HS-27A (cell line): ENCODE data around the gene ASIC4.

Source experiments
- DNase-seq: peaks from one replicate; pipeline ENCODE4 v3.0.0-alpha.2; 2012; ENCODE audit warnings: low read depth, missing footprints

The ASIC4 gene

GRCh38 chr2:219567791-219568361, 53.6 kb downstream of the ASIC4 start:
- no peak for DNase-seq

- no peak for DNase-seq
These were observed 54.8 kb downstream of the ASIC4 start for GRCh38 chr2:219569041-219569440.

GRCh38 chr2:219569635-219570034, 55.4 kb downstream of the ASIC4 start:
- DNase-seq = no peak

- no peak for DNase-seq
These were observed 56.1 kb downstream of the ASIC4 start for GRCh38 chr2:219570194-219570923.

GRCh38 chr2:219570924-219571310, 56.6 kb downstream of the ASIC4 start:
- DNase-seq = no peak

- DNase-seq = no peak
These were observed 57.3 kb downstream of the ASIC4 start, which contains the start of gene OBSL1 for GRCh38 chr2:219571311-219572236. OBSL1 (minus strand) TSS chr2:219571539; CDS start chr2:219571232, 307 bp downstream.

GRCh38 chr2:219572237-219573001, 58.1 kb downstream of the ASIC4 start, which contains the start of gene INHA:
INHA (plus strand) TSS chr2:219572310; CDS start chr2:219572375, 65 bp downstream.
- no peak for DNase-seq

DNA sequence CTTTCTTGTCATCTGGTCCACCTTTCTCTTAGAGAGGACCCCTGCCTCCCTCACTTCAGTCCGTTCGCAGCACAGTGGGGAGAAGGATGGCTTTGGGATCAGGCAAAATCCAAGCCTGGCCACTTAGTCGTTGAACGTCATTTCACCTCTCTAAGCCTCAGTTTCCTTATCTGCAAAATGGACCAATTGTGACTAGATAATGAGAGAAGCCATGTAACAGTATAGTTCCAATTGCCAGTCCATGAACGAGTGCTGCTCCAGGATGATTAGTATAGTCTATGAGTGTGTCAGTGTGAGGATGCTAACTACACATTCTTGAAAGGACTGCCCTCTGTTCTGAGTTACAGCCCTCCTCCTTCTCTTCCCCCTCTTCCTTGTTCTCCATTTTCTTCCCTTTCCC, 58.9 kb downstream of the ASIC4 start:
- no peak for DNase-seq

DNA sequence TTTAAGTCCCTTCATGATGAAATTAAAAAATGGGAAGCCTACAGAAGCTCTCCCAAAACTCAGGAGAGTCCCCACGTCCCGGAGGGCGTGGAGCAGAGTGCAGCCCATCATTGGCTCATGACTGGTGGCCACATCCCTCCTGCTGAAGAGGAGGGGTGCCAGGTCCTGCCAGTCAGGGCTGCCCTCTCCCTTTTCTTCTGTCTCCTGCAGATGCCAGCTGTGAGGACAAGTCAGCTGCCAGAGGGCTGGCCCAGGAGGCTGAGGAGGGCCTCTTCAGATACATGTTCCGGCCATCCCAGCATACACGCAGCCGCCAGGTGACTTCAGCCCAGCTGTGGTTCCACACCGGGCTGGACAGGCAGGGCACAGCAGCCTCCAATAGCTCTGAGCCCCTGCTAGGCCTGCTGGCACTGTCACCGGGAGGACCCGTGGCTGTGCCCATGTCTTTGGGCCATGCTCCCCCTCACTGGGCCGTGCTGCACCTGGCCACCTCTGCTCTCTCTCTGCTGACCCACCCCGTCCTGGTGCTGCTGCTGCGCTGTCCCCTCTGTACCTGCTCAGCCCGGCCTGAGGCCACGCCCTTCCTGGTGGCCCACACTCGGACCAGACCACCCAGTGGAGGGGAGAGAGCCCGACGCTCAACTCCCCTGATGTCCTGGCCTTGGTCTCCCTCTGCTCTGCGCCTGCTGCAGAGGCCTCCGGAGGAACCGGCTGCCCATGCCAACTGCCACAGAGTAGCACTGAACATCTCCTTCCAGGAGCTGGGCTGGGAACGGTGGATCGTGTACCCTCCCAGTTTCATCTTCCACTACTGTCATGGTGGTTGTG, 60.4 kb downstream of the ASIC4 start:
- no peak for DNase-seq

GRCh38 chr2:219575566-219576504, 61.6 kb downstream of the ASIC4 start:
- DNase-seq = no peak

DNA sequence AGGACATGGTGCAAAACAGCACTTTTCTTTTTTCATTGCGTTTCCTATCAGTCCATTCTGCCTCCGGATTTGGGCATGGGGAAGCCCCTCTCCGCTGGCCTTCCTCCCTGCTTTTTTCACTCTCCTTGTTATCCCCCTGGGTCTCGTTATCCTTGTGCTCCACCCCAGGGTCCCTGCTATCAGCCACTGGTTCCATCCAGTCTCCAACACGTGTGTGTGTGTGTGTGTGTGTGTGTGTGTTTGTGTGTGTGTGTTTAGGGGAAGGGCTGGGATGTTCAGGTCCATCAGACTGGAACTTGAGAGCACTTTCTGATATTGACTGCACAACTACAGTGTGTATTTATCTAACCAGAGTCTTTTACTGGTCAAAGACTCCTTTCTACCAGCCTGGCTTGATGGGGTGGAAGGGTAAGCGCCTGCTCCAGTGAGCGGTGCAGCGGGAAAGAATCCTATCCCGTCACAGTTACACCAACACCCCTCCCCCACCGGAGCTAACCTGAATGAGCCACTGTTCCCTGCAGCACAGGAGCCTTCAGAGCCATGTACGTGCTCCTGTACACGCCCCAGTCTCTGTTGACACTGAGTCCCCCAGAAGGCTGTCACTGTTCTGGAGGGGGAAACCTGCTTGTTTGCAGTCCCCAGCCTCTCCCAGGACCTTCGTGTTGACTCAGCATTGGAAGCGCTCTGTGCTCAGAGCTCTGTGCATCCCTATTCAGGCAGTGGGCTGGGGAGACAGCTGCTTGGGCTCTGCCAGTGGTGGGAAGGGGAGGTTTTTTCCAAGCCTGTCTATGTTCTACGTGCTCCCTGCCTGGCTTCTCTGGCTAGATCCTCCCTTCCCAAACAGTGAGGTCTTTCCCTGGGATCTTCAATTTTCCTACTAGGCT, 62.5 kb downstream of the ASIC4 start:
- no peak for DNase-seq

GRCh38 chr2:219578811-219579613, 64.7 kb downstream of the ASIC4 start:
- no peak for DNase-seq

DNA sequence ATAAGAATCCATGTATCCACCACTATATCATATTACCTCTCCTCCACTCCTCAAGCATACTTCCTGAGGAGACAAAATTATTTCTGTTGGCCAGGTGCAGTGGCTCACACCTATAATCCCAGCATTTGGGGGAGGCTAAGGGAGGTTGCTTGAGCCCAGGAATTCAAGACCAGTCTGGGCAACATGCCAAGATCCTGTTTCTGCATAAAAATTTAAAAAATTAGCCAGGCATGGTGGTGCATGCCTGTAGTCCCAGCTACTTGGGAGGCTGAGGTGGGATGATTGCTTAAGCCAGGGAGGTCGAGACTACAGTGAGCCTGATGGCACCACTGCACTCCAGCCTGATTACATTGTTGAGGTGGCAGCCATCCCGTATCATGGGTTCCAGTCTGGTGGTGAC, 67.1 kb downstream of the ASIC4 start:
- no peak for DNase-seq
